Measurements from ENCODE around the gene CCL19.
A peak's percentile ranks its signal among the peaks of the same experiment; 100 is the strongest.

CCL19 gene

DNA sequence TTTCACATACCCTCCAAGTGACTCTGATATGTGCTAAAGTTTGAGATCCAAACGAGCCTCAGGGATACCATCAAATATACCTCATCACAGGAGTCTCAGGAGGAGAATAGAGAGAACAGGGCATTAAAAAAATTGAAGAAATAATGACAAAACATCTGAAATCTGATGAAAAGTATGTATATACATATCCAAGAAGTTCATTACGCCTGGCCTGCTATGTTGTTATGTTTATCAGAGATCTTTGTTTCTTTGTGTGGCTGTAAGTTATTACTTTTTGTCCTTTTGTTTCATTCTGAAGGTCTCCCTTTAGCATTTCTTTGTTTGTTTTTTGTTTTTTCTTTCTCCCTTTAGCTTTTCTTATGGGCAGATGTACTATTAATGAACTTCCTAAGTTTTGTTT lies 2.5 kb upstream of the CCL19 start:
- no peak for DNase-seq

DNA sequence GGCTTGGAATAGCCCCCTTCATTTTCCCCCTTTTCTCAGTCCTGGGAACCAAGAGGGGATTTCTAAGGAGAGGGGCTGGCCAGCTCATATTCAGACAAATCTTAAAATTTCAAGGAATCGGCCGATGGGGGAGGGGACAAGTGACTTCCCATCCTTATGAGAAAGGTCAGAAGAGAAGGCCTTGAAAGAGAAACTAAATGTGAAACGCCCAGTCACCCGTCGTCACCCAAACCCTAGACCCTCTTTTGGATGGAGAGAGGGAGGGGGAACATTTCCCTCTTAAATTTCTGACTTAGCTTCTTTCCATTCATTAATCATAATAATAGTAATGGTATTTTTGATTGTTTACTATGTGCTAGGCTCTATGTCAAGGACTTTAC lies 850 bp upstream of the CCL19 start:
- no peak for DNase-seq

DNA sequence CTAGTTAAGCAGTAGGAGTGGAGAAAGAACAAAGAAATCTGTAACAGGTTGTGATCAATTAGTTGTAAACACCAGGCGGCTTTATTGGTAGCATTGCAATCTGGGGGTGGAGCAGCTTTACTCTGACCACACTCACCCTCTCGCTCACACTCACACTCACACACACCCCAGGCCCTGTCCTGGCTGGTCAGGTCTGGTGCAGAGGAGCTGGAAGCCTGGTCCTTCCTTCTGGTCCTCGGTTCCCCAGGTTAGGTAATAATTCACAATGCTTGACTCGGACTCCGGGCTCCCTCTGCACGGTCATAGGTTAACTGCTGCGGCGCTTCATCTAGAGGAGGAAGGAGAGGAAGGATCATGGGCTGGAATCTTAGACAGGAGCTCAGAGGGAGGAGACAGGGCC lies 1.6 kb downstream of the CCL19 start:
- DNase-seq: no peak

DNA sequence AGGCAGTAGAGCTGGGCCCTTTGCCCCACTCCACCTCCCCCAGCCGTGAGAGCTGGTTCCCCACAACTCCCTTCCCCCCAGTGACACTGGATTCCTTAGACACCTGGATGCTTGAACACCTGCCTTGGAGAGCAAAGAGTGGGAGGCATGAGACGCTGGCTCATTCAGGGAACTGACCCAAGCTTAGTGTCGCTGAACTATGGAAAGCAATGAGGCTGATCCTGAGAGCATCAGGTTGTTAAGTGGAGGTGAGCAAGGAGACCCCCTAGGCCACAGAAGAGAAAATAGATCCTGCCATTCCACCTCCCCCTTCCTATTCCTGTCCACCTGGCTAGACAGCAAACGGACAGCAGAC lies 2.0 kb downstream of the CCL19 start:
- no peak for DNase-seq

DNA sequence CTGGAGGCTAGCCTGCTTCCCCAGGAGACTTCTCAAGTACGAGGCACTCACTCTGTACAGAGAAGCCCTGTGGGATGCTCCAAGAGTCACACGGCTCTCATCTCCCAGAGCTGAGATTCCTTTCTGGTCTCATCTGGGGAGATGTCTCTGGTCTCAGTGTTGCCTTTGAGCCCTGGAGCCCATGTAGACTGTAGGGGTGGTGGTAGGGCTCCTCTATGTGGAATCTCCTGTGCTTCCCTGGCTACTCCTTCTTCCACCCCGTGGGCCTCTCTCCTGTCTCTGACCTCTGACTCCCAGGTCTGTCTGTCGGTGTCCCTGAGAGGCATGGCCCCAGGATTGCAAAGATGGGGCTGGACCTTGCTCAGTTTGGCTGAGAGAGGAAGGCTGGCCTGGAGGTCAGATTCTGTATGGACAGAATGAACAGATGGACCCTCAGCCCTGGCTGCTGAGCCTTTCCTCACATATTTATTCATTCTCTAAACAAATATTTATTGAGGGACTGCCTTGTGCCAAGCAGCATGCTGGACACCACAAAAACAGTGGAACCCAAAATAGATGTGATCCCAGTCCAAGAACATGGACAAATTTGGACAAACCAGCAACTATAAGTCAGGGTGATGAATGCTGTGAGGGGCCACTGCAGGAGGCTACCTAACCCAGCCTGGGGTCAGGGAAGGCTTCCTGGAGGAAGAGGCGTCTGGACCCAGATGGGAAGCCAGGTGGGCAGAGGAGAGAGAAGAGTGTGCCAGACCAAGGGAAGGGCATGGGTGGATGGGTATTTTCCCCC lies 2.6 kb downstream of the CCL19 start:
- DNase-seq: no peak

DNA sequence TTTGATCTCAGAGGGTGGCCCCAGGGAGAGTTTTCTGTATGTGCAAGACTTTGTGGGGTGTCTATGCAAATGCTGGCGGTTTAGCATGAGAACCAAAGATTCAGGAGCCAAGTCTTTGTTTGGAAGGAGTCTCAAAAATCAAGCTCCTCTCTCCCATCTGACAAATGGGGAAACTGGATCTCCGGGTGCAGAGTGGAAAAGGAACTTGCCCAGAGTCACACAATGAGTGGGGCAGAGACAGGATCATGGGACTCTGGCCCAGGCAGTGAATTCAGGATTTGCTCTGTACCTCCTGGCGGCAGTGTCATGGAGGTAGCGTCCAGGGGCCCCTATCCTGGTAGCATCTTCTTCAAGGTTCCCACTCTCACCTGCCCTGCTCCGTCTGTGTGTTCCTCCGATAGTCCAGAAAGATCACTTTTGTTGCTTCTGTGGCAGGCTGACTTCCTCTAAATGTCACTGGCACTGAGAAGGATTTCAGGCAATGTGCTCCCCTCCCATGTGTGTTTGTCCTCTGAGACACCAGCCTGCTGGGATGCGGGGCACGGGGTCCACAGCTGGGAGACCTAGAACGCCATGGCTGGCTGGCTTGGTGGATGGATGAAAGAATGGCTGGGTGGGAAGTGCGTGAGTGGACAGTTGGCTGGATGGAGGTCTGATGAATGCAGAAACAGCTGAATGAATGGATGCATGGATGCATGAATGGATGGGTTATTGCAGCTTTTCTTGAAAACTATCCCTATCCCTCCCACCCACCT lies 3.6 kb downstream of the CCL19 start:
- no peak for DNase-seq

DNA sequence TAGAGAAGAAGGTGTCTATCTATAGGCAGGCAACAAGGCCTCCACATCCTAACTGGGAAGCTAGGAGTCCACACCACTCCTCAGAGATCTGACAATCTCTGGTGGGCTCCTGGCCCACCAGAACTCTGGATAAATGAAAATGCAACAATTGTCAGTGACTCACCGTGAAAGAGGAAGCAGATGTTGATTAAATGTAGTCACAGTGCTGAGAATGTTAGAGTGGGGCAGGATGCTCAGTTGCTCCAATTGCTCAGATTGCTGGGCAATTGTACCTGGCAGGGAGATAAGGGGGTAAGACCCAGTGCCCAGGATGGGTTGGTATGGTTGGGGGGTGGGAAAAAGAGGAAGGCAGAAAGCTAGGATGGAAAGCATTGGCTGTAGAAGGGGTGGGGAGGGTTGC lies 4.3 kb downstream of the CCL19 start:
- DNase-seq: no peak

DNA sequence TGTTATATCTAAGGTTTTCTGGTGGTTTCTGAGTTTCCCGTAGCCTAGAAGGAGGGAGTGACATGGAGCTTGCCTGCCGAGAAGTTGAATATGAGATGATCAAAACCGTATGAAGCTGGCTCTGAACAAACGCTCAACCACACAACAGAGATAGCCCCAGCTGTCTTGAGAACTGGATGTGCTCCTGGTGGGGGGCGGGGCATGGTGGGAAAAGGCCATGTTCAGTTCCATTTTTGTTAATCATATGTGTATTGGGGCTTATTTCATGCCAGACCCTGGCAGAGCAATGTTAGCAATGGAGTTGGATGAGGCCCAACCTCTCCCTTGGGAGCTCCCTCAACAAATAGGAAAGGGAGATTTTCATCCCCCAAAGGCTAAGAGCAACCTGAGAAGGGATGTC lies 4.8 kb downstream of the CCL19 start:
- no peak for DNase-seq

DNA sequence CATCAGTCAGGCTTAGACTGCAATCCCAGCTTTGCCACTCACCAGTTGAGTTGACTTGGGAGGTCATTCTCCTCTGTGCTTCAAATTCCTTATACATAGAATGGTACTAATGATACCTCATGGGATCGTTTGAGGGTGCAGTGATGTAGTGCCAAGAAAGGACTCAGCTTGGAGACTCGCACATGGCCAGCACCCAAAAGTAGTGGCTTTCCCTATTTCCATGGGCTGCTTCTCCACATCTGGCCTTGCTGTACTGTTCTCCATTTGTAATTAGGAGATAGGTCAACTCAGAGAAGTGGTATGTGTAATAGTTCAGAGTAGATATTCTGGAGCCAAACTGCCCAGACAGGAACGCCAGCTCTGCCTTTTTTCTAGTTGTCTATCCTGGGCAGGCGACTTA lies 5.5 kb downstream of the CCL19 start:
- no peak for DNase-seq

DNA sequence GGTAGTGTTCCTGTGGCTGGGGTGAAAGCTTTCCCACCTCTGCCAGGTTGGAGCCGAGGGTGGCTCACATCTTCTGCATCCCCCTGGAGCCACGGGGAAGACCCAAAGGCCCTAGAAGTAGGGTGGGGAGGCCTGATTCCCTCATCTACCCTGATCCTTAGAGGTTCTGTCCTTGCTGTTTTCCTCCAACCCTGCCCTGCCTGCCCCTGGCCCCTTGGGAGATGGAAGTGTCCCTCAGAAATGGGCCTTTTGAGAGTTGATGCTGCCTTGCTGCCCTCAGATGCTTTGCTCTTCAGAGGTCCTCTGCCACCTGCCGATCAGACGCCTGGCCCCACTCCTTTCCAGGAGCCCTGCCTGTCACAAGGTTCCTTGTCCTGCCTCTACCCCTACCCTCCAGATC lies 6.3 kb downstream of the CCL19 start:
- no peak for DNase-seq

DNA sequence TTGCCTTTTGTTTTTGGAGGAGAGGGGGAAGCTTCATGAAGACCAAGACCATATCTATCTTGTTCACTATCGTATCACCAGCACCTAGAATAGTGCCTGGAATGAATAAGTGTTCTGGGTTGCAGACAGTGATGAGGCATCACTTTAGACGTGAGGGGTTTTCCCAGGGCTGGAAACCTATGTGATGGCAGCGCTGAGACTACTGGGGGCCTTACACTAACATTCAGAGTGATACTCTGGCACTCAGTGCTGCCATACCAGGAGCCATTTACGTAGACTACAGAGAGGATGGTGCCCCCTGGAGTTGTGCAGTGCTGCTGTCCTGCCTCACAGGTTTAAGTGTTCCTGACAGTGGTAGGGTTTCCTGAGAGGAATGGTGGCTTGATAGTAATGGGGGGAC lies 6.9 kb downstream of the CCL19 start:
- DNase-seq: peak; percentile 43

DNA sequence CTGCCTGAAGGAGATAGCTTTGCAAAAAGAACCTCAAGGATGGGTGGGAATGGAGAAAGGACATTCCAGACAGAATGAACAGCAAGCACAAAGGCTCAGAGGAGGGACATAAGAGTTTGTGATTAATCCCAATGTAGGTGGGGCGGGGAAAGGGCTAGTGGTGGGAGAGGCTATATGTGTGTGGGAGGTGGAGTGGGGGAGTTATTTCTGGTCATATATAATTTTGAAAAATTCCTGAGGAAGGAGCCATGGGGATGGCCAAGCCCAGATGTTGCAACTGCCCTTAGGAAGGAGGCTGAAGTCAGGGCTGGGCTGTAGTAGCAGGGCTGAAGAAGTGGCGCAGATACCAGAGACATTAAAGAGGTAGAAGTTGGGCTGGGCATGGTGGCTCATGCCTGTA lies 15.2 kb downstream of the CCL19 start:
- DNase-seq: no peak

DNA sequence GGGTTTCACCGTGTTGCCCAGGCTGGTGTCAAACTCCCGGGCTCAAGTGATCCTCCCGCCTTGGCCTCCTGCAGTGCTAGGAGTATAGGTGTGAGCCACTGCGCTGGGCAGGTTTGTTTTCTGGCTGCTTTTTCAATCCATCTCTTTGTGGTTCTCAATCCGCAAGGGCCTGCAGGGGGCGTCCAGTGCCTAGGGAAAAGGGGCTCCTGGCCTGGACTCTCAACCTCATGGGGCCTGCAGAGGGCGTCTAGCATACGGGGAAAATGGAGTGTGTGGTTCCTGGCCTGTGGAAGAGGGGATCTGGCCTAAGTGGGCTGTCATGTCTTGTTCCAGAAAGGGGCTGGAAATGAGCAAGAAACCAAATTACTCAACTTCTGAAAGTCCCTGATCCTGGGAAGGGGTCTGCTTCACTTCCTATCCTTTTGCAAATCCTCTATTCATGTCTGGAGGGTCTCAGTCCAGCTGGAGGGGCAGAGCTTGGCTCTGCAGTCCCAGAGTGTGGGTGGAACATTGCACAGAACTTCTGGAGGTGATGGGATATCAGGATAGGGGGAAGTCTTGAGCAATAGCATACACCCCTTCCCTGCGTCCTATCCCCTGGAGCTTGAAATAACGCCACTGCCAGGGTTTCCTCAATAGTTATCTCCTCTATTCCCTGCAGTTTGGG lies 15.9 kb downstream of the CCL19 start:
- DNase-seq: peak; percentile 56

DNA sequence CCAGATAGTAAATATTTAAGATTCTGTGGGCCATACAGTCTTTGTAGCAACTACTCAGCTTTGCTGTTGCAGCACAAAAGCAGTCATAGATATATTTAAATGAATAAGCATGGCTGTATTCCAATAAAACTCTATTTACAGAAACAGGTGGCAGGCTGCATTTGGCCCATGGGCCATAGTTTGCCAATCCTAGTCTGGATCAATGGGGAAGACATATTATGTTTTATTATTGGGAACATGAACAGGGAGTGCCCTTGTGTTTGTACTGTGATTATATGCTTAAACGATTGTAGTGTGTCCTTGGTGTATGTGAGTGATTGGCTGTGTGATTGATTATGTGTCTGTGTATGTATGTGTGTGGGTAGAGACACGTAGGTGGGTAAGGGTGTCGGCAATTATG lies 16.6 kb downstream of the CCL19 start:
- DNase-seq: no peak

DNA sequence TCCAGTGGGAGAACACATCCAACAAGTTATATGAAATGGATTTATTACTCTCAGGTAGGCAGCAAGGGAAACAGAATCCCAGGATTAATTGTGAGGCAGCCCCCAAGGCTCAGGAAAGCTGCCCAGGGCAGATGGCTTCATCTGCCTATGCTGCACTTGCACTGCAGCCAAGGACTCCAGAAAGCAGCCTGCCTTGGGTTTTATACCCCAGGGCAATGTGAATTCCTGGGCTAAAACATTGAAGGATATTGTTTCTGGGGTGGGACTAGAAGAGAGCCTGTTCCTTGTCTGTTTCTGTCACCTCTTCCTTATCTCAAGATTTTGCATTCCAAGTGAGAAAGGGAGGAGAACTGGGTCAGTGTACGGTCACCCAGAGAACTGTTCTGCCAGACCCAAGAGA lies 19.8 kb downstream of the CCL19 start:
- DNase-seq: no peak

DNA sequence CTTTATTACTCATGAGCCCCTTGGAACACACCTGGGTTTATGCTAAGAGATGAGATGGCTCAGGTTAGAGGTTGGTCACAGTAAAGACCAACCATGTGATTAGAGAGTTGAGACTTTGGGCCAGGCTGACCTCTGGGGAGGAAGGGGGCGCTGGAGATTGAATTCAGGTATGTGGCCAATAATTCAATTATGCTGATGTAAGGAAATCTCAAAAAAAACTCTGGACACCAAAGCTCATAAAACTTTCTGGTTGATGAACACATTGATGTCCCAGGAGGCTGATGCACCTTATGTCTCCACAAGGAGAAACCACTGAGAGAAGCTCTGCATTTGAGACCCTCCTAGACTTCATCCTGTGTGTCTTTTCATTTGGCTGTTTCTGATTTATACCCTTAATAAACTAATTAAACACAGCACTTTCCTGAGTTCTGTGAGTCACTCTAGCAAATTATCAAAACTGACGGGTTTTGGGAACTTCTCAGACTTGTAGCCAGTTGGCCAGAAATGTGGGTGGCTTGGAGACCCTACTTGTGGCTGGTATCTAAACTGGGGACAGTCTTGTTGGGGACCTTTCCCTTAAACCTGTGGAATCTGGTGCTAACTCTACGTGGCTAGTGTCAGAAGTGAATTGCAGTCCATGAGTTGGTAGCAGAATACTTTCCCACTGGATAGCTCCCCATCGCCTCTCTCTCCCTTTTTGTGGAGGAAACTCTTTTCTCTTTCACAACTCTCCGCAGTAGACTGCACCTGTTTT lies 21.1 kb downstream of the CCL19 start:
- DNase-seq: no peak

DNA sequence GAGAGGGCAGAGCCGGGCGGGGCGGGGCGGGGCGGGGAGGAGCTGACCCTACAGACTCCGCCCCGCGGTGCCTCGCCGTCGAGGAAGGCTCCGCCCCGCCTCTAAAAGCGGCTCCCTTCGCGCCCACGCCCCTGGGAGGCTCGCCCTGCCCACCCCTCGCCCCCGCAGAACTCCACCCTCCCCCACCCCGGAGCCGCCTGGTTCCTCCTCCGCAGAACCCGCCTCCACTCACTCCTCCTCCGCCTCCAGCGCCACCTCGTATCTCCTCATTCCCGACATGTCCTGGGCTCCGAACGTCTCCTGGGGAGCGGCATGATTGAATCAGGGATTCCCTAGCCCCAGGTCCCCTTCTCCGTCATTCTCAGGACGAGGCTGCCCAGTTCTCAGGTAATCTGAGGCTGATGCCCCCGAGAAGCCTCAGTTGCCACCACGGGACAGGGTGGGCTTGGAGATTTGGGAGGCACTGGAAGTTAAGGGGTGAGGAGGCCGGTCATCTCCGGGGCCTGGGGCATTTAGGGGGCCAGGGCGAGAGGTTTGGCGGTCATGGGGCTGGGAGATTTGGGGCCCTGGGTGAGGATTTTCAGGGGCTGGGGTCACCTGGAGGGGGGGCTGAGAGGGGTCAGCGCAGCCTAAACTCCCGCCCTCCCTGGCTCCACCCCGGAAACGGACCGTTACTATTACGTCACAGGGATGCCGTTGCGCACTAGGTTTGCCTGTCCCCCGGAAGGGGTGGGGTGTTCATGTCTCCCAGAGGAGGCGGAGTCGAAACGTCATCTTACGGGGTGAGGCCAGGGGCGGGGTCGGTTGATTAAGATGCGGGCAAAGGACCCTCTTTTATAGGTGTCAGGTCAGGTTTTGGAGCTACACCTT lies 25.5 kb downstream of the CCL19 start:
- peak; percentile 84 for DNase-seq

DNA sequence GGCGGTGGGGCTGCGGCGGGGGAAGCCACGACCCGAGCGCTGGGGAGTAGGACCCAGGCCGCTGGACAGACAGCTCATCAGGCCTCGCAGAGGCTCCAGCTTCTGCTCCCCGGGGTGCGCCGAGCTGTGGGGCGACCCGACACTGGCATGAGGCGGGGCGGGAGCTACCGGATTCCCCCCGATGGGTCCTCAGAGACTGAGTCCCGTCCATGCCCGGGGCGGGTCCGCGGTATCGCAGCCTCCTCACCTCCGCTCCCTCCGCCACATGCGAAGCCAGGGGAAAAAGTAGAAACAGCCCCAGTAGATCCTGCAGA lies 26.1 kb downstream of the CCL19 start:
- DNase-seq: no peak

DNA sequence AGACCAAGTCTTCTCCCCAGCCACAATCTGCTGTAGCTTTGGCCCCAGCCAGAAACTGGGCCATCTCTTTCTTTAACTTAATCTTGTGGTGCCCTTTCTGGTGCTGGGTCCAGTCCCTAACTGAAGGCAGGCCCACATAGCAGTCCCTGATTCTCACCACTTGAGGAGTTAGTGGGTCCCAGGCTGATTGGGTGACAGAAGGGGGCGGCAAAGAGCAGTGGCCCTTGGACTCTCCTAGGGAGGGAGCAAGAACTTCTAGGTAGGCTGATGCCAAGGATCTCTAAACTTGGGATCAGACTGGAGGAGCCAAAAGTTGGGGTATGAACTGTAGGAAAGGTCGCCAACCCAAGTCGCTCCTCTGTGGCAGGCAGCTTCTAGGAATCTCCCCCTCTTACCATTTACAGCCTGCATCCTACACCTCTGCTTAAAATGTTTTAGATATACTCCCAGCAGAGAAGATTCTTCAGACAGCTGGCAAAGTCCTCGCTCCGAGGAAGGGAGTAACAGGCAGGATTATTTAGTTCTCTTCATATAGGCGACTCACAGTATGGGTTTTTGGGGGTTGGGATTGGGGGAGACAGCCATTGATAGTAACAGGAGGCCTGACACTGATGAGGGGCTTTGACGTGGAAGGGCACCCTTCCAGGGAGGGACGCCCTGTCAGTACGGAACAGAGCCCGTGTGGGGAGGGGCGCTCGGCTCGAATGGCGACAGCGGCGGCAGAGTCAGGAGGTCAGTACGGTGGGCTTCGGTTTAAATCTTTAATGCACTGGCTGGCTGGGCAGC lies 26.6 kb downstream of the CCL19 start:
- DNase-seq: peak; percentile 70

DNA sequence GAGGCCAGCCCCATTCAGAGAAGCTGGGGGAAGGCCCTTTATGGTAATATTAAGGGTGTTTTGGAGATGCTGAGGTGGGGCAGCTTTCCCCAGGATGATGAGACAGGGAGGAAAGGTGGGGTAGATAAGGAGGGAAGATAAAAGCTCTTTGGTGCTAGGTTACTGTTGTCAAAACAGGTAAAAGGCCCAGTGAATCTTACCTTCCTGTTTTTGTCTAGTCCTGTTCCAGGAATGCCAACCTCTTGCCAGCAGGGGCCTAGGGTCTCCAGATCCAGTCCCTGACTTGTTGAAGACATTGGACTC lies 27.8 kb downstream of the CCL19 start:
- peak; percentile 12 for DNase-seq

DNA sequence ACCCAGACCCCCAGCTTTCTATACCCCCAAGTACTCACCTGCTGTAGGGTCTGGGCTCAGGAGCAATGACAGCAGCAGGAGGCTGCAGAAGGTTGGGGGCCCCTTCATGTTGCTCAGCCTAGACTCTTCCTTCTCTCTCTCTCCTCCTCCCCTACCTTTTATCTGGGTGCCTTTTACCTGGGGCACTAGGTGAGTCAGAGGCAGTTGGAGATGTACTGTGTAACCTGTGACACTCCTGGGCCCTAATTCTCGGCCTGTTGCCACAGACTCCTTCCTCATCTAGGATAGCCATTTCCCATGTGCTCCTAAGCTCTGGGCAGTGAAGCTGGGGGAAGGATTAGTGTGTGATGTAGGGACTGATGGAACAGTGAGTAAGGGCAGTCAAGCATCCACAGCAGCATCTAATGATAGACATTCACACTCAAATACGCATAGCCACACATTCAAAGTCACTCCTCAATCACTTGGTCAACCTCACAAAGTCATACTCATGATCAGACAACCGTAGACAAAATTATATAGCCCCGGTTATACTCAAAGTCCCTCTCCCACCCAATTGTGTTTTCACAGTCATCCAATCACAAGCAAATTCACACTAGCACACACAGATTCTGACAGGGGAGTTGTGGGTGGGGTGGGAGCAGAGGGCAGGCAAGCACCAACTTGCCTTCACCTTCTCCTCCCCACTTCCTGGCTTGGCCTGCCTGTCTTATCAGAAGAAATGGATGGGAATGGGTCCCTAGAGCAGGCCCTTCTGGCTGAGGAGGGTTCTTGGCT lies 28.4 kb downstream of the CCL19 start, which contains the start of gene CCL27:
Gene CCL27 (minus strand): TSS at position 132 of the 777 bp plus-strand sequence. CDS start 24 bp downstream, at position 108.
- no peak for DNase-seq
